IPS DF 6.9 (cell line): Measurements from ENCODE around the gene DNAJA1.

Experiments used
- DNase-seq: peaks from one replicate; pipeline ENCODE4 v3.0.0-alpha.2; 2013; ENCODE audit warnings: low read depth, low spot score
- H3K27ac ChIP-seq: one replicate; pipeline ENCODE4 v1.5.1; 2013; ENCODE audit warnings: low read length, control low read depth
- H3K27me3 ChIP-seq: 2 replicates; pipeline ENCODE4 v1.6.1; 2013; ENCODE audit warnings: mild to moderate bottlenecking, low read length; ENCODE audit not compliant: control insufficient read depth, insufficient read depth
- H3K36me3 ChIP-seq: 2 replicates; pipeline ENCODE4 v1.6.1; 2013; ENCODE audit warnings: low read length; ENCODE audit not compliant: control insufficient read depth, insufficient read depth
- H3K4me1 ChIP-seq: 2 replicates; pipeline ENCODE4 v1.6.1; 2013; ENCODE audit warnings: low read length; ENCODE audit not compliant: control insufficient read depth, insufficient read depth
- H3K4me3 ChIP-seq: 2 replicates; pipeline ENCODE4 v1.5.1; 2013; ENCODE audit warnings: mild to moderate bottlenecking, low read length
- H3K9me3 ChIP-seq: 2 replicates; pipeline ENCODE4 v1.6.1; 2013; ENCODE audit warnings: low read length, inconsistent platforms; ENCODE audit not compliant: control insufficient read depth, insufficient read depth
- WGBS: extraction: QIAGEN DNeasy Blood & Tissue Kit; methylation state at CpG from one replicate; pipeline ENCODE4 v1.1.7; 2013; ENCODE audit warnings: mixed read lengths, missing lambda C conversion rate; ENCODE audit not compliant: insufficient read length, insufficient coverage; 5-methylcytosine and 5-hydroxymethylcytosine counted together

DNAJA1 gene

DNA sequence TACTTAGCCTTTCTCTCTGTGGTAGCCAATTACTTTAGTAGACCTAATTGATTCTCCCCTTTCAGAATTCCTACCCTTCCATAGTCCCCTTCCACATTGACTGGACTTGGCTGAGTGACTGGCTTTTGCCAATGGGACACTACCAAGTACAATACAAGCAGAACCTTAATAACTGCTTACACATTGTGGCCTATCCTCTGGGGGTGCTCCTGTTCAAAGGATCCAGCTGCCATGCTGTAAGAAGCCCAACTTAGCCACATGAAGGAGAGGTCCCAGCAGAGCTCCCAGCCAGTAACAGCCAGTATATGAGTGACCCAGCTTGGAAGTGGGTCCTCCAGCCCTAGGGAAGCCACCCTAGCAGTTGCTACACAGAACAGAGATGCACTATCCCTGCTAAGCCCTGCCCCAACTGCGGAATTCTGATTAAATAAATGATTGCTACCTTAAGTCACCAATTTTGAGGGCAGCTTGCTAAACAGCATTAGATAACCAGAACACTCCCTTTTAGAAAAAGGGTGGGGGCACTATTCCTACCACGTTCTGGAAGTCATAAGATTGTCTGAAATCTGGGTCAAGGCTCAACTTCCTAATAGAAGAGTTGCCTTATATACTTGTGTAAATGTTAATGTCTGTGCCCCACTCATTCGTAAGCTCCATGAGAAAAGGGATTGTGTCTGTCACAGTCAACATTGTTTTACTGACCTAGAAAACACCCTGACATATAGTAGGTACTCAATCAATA, 12.6 kb upstream of the DNAJA1 start:
- WGBS: no CpG with 5 or more reads among the region's 3 CpGs

GRCh38 chr9:33013962-33014664, 11.0 kb upstream of the DNAJA1 start:
- Histone ChIP-seq H3K36me3 (no peaks in the 10 kb centered on the region), H3K4me3 (no peak overlapping the region), H3K27ac (no peak overlapping the region), H3K4me1 (peaks cover 3% of the 10 kb centered on the region; the same call in 1 of the 2 replicates), H3K27me3 (no peaks in the 10 kb centered on the region), H3K9me3 (no peaks in the 10 kb centered on the region)
- WGBS: no CpG with 5 or more reads among the region's 2 CpGs
- no peak for DNase-seq

More for the DNA sequence above, 12.6 kb upstream of the DNAJA1 start:
- no peak overlapping the region for H3K27ac ChIP-seq
- no peak for DNase-seq
- peaks cover 3% of the 10 kb centered on the region; the same call in 1 of the 2 replicates for H3K4me1 ChIP-seq
- no peak overlapping the region for H3K4me3 ChIP-seq
- no peaks in the 10 kb centered on the region for H3K9me3 ChIP-seq
- H3K27me3 ChIP-seq: no peaks in the 10 kb centered on the region
- no peaks in the 10 kb centered on the region for H3K36me3 ChIP-seq

GRCh38 chr9:33014665-33015014, 10.4 kb upstream of the DNAJA1 start:
- peaks cover 3% of the 10 kb centered on the region for H3K4me1 ChIP-seq
- no peaks in the 10 kb centered on the region for H3K27me3 ChIP-seq
- H3K36me3 ChIP-seq: no peaks in the 10 kb centered on the region
- no peak for DNase-seq
- H3K9me3 ChIP-seq: no peaks in the 10 kb centered on the region
- no peak overlapping the region for H3K4me3 ChIP-seq
- no peak overlapping the region for H3K27ac ChIP-seq
- WGBS: no CpG with 5 or more reads among the region's 1 CpG

- Histone ChIP-seq H3K27ac (no peak overlapping the region), H3K4me1 (peaks cover 3% of the 10 kb centered on the region), H3K36me3 (no peaks in the 10 kb centered on the region; the same call in 1 of the 2 replicates), H3K4me3 (no peak overlapping the region), H3K27me3 (no peaks in the 10 kb centered on the region), H3K9me3 (no peaks in the 10 kb centered on the region)
- WGBS: no CpG with 5 or more reads among the region's 6 CpGs
- no peak for DNase-seq
These were observed 7.6 kb upstream of the DNAJA1 start for GRCh38 chr9:33017283-33018041.

GRCh38 chr9:33019797-33020196, 5.3 kb upstream of the DNAJA1 start:
- H3K27me3 ChIP-seq: no peaks in the 10 kb centered on the region
- H3K9me3 ChIP-seq: no peaks in the 10 kb centered on the region
- WGBS: no CpG with 5 or more reads among the region's 25 CpGs
- H3K4me3 ChIP-seq: no peak overlapping the region
- no peak overlapping the region for H3K27ac ChIP-seq
- no peaks in the 10 kb centered on the region; the same call in 1 of the 2 replicates for H3K4me1 ChIP-seq
- DNase-seq: no peak
- H3K36me3 ChIP-seq: no peaks in the 10 kb centered on the region; the same call in 1 of the 2 replicates

- no peaks in the 10 kb centered on the region; the same call in 1 of the 2 replicates for H3K4me1 ChIP-seq
- no peaks in the 10 kb centered on the region; the same call in 1 of the 2 replicates for H3K36me3 ChIP-seq
- H3K9me3 ChIP-seq: no peaks in the 10 kb centered on the region
- no peak overlapping the region for H3K27ac ChIP-seq
- H3K4me3 ChIP-seq: no peak overlapping the region
- H3K27me3 ChIP-seq: no peaks in the 10 kb centered on the region
- no peak for DNase-seq
- no CpG with 5 or more reads among the region's 3 CpGs for WGBS
These were observed 2.8 kb upstream of the DNAJA1 start for GRCh38 chr9:33022303-33022702.

DNA sequence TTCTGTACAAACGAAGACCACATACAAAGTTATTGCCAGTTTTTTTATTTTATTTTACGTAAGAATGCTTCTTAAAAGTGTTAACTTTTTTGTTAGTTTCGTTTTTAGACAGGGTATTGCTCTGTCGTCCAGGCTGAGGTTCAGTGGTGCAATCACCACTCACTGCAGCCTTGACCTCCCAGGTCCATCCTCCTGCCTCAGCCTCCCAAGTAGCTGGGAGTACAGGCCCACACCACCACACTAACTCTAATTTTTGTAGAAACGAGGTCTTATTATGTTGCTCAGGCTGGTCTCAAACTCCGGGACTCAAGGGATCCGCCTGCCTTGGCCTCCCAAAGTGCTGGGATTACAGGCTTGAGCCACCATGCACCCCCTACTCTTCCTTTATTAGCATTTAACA, 2.3 kb upstream of the DNAJA1 start:
- H3K4me3 ChIP-seq: no peak overlapping the region
- H3K4me1 ChIP-seq: no peaks in the 10 kb centered on the region; the same call in 1 of the 2 replicates
- no CpG with 5 or more reads among the region's 7 CpGs for WGBS
- no peaks in the 10 kb centered on the region; the same call in 1 of the 2 replicates for H3K36me3 ChIP-seq
- H3K27ac ChIP-seq: no peak overlapping the region
- no peak for DNase-seq
- no peaks in the 10 kb centered on the region for H3K27me3 ChIP-seq
- H3K9me3 ChIP-seq: no peaks in the 10 kb centered on the region

DNA sequence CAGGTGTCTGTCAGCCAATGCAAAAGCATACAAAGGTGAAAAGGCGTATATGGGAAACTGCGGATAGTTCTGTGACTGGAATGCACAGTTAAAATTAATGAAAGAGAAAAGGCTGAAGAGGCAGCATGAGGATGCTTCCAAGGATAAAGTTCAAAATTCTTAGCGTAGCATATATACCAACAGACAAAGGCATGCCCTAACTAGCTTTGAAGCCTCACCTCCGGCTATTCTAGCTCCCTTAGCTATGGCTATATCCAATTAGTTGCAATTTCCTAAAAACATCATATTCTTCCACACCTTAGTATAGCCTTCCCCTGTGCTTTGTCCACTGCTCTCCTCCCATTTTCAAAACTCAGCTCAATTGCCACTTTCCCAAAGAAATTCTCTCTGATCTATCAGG, 1.4 kb upstream of the DNAJA1 start:
- Histone ChIP-seq H3K27ac (no peak overlapping the region), H3K36me3 (no peaks in the 10 kb centered on the region; the same call in 1 of the 2 replicates), H3K9me3 (no peaks in the 10 kb centered on the region), H3K27me3 (no peaks in the 10 kb centered on the region), H3K4me1 (no peaks in the 10 kb centered on the region; the same call in 1 of the 2 replicates), H3K4me3 (no peak overlapping the region; the same call in 1 of the 2 replicates)
- no peak for DNase-seq
- no CpG with 5 or more reads among the region's 4 CpGs for WGBS

DNA sequence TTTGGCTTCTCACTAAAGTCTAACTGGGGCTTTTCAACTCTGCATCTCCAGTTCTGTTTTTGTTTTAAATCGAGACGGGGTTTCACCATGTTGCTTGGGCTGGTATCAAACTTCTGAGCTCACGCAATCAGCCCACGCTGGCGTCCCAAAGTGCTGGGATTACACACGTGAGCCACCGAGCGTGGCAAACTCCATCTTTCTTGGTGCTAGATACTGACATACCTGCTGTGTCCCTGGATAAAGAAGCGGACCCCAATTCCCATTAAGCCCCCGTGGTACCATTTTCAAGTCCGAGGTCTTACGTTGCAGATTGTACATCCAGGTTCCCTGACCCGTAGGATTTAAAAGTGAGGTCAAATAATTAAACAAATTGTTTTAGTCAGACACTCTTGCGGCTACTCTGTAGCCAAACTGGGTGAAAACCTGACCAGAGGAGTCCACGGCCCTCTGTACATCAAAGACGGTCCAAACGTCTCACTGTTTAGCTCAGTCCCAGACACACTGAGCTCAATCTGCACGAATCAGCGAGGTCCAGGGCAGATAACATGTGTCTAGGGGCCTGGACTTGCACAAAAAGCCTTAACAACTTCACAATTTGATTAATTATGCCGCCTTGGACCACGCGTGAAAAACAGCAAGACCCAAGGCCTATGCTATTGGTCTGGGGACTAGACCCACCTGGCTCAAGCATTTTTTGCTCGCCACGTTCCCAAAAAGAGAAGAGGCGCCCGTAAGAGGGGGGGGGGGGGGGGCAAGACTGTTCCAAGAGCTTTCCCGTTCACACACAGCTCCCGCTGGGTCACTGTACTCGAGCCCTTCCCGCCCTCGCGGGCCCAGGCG, 727 bp upstream of the DNAJA1 start:
- no CpG with 5 or more reads among the region's 33 CpGs for WGBS
- Histone ChIP-seq H3K27ac (no peak overlapping the region), H3K9me3 (no peaks in the 10 kb centered on the region), H3K36me3 (no peaks in the 10 kb centered on the region; the same call in 1 of the 2 replicates), H3K4me3 (peak overlapping the region; percentile 71), H3K27me3 (no peaks in the 10 kb centered on the region), H3K4me1 (no peaks in the 10 kb centered on the region; the same call in 1 of the 2 replicates)
- no peak for DNase-seq
